Suppressor macrophage treated with lipopolysaccharide for 1 hour (primary cell): ENCODE measurements around the gene YPEL1.
"Not testable (repeated sequence)": the region's sequence is repeated elsewhere in the genome, so short reads cannot be mapped to it uniquely, and the experiment has no call there.

Experiments
- DNase-seq, 3 donors: peaks; one replicate each; pipeline ENCODE4 v3.0.0-alpha.2; 2020 to 2022

Gene YPEL1

GRCh38 chr22:21753374-21754111, 17.9 kb upstream of the YPEL1 start:
- DNase-seq = no peak

GRCh38 chr22:21752276-21752675, 16.7 kb upstream of the YPEL1 start:
- DNase-seq = no peak

GRCh38 chr22:21745948-21746347, 10.4 kb upstream of the YPEL1 start:
- no peak for DNase-seq

GRCh38 chr22:21744917-21745316, 9.3 kb upstream of the YPEL1 start:
- not testable (repeated sequence) for DNase-seq

GRCh38 chr22:21741790-21742189, 6.2 kb upstream of the YPEL1 start:
- no peak for DNase-seq

- DNase-seq = no peak
Observed at GRCh38 chr22:21741059-21741458, 5.5 kb upstream of the YPEL1 start.

GRCh38 chr22:21739828-21740377, 4.3 kb upstream of the YPEL1 start:
- DNase-seq = no peak

GRCh38 chr22:21738966-21739365, 3.4 kb upstream of the YPEL1 start:
- no peak for DNase-seq

- DNase-seq = no peak
Observed at GRCh38 chr22:21738081-21738480, 2.5 kb upstream of the YPEL1 start.

GRCh38 chr22:21736948-21737347, 1.4 kb upstream of the YPEL1 start:
- DNase-seq = no peak

GRCh38 chr22:21736084-21736642, 569 bp upstream of the YPEL1 start:
- DNase-seq = no peak

GRCh38 chr22:21734540-21735199, 924 bp downstream of the YPEL1 start:
- peak; percentile 24 to 36 (median 31) for DNase-seq

GRCh38 chr22:21731503-21731902, 4.1 kb downstream of the YPEL1 start:
- no peak for DNase-seq

- no peak for DNase-seq
Observed at GRCh38 chr22:21730535-21731308, 4.9 kb downstream of the YPEL1 start.

GRCh38 chr22:21729184-21729583, 6.4 kb downstream of the YPEL1 start:
- not testable (repeated sequence) for DNase-seq

- DNase-seq = no peak
Observed at GRCh38 chr22:21728270-21728669, 7.3 kb downstream of the YPEL1 start.

- no peak for DNase-seq
Observed at GRCh38 chr22:21727768-21728167, 7.8 kb downstream of the YPEL1 start.

GRCh38 chr22:21727159-21727558, 8.4 kb downstream of the YPEL1 start:
- no peak for DNase-seq

- peak in 2 of 3 donors; percentile 22 to 23 for DNase-seq
Observed at GRCh38 chr22:21726650-21727049, 8.9 kb downstream of the YPEL1 start.

GRCh38 chr22:21725956-21726649, 9.5 kb downstream of the YPEL1 start:
- no peak for DNase-seq

- DNase-seq = not testable (repeated sequence)
Observed at GRCh38 chr22:21724496-21724895, 11.1 kb downstream of the YPEL1 start.

- DNase-seq = not testable (repeated sequence)
Observed at GRCh38 chr22:21721195-21721852, 14.3 kb downstream of the YPEL1 start.
